Measurements from ENCODE around the gene PANX3.
A peak's percentile ranks its signal among the peaks of the same experiment; 100 is the strongest.

PANX3 gene

DNA sequence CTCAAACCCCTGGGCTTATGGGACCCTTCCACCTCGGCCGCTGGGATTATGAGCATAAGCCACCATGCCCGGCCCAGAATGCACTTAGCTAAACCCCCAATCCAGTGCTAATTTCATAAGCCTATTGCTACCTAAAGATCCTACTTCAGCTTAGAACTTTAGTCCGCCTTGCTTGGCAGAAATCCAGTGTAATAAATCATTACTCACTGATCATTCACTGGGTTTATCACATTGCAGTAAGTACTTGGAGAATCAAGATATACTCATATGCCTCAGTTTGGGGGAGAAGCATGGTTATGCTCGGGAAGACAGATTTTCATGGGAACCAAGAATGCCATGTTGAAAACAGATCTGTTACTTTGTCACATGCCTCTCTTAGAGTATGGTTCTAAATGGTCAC, 7.6 kb downstream of the PANX3 start:
- no peak for DNase-seq

DNA sequence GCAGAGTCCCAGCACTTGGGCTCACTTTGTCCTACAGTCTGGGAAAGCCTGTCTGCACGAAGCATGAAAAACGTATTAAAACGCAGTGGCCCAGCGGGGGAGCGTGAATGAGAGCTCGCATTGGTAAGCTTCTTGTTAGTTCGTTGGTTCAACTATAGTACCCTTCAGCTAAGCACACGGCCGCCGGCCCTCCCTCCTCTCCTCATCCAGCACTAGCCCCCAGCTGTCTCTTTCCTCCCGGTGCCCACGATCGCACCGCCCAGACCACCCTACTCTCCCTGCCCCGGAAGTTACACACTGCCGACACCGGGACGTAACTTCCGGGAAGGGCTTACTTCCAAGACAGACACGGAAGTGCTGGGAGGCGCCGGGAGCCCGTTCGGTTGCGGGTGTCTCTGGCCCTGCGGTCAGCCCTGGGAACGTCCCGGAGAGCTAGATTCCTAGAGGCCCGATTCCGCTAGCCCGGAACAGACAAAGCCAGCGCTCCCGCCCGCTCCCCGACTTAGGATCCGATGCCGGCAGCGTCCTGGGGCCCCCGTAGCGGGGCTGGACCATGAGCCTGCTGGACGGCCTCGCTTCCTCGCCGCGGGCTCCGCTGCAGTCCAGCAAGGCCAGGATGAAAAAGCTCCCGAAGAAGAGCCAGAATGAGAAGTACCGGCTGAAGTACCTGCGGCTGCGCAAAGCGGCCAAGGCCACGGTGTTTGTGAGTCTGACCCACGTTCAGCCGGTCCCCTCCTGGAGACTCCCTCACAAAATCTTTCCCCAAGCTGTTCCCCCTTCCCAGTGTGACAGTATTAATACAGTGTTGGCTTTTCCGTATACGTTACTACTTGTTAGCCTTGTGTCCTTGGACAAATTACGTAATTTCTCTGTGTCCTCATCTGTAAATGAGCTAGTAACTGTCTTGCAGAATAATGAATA, 11.6 kb downstream of the PANX3 start, which contains the start of gene TBRG1:
TBRG1 (plus strand) TSS at position 334 of the 921 bp plus-strand sequence; CDS start at position 554, 220 bp downstream.
- peak; percentile 73 to 82 for DNase-seq

DNA sequence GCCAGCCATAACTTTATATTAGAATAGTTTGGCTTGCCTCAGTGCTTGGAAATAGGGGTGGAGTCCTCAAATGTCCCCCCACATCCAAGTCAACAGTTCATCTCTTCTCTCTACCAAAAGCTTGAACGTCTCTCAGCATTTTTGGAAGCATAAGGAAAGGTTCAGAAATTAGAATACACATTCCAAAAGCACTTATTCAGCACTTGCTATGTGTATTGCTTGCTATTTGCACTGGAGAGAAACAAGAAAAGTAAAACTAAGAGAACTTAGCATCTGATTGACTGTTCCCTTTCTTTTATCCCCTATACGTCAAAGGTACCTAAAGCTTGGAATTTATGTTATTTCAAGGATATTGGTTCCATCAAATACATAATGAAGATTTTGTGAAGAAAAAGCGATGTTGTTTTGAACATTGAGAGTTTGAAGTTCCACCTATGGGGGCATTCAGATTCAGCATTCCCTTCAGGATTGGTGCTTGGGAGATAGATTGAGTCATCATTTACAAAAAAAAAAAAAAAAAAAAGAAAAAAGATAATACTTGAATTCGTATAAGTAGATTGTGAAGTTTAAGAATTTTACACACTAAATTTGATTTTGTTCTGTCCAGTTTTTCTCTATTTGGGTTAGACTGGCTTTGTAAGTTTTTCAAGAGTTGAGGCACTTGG, 12.8 kb downstream of the PANX3 start:
- DNase-seq = no peak

DNA sequence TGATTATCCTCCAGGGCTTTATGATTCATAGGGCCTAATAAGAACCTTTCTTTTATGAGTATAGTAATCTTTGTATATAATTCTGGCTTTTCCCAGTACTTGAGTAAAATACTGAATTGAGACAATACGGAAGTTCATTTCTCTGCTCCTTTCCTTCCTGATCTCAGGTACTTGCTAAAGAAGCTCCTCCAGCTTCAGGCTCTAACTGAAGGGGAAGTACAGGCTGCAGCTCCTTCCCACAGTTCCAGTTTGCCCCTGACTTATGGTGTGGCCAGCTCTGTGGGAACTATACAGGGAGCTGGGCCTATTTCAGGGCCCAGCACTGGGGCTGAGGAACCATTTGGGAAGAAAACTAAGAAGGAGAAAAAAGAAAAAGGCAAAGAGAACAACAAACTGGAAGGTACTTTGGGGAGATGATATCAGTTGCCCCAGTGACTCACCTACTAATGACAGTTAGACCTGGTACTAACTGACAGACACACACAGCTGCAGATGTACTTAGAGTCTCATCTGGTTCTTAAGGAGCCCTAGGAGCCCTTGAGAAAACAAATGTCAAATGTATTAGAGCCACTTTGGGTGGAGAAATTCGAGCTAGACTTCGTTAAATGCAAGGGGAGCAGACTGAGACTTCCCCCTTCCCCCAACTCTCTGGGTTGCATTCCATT, 14.4 kb downstream of the PANX3 start:
- no peak for DNase-seq

DNA sequence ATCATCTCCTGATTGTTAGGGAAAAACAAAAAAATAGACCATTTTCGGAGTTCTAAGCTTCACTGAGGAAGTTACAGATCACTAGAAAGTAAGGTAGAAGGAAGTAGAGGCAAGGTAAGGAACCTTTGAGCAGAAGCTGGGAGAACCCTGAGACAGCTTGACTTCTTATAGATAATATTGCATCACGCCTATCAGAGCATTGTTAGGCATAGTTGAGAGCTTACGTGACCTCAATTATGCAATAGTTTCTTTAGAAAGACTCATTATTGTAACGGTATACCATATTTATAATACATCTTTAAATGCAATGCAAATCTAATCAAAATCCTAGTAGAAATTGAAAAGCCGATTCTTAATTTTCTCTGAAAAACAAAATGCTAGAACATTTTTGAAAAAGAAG, 16.3 kb downstream of the PANX3 start:
- DNase-seq = no peak

DNA sequence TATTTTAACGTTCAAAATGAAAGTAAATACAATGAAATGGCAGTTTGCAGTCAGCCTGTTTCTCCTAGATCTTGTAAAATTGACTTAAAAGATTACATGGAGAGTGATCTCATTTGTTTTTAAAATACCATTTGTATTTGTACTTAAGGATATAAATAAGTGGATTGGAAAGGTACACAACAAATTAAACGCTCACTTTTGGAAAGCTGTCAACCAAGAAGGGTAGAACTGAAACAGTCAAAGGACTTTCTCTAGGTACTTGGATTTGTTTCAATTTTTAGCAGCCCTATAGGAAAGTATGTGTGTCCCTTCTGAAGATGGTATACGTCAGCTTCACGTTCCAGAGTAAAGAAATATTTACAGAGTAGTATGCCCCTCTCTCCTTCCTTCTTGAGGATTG, 18.7 kb downstream of the PANX3 start:
- DNase-seq = no peak

DNA sequence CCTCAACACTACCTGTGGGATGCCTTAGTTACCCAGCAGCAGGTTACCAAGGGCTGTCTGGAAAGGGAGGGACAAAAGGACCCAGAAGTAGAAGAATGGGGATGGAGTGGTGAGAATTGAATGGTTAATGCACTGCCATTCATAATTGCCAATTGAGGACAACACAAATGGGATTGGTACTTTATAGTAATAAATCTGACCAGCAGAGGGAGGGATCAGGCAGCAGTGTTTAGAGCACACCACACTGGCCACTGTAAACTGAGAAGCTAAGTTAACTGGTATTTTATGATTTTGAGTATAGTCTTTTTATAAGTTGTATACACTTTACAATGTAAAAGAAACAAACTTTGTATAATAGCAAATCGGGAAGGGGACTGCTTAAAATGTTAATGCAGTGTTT, 22.1 kb downstream of the PANX3 start:
- no peak for DNase-seq

DNA sequence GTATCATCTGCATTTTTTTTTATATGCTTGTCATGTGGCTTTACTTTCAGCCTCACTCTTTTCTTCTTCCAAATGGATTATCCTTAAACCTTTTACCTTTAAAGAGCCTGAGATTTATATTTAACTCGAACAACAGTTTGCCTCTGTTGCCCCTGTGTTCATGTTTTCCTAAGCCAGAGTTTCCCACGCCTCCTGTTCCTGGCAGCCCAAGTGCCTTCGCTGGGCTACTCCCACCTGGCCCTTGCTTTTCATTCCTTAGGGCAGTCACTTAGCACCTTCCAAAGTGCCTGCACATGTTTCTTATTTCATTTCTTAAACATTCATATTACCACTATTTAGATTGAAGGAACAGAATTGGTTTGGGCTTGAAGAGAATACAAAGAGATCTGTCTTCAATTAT, 24.7 kb downstream of the PANX3 start:
- DNase-seq = no peak

DNA sequence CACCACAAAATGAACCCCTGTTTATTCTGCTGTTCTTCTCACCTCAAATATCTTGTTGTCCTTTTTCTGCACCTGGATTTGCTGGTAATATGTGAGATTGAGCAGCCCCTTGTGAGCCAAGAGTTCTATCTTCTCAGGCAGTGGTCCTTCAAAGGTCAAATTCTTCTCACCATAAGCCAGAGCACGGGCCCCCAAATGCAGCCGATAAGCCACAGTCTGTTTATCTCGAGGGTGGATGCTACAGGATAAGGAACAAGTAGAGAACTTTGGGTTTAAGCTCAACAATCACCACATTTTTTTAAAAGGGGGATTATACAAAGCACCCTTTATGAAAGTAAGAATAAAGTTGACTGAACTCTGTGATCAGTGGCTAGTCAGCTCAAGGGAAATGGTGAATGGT, 27.3 kb downstream of the PANX3 start:
- no peak for DNase-seq

DNA sequence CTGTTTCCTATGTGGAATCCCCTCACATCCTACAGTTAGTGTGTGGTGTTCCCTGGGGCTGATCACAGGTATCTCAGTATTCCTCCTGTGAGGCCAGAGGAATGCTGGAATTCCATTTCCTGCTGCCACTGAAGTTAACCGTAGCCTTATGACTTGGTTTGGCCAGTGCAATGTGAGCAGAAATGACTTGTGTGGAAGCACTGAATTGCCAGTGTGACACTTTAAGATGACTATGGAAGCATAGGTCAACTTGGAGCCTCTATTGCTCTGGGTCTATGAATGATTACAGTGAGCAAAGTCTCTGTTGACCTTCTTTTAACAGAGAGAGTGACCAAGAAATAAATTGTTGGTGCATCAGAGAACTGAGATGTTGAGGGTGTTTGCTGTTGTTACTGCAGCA, 28.0 kb downstream of the PANX3 start:
- DNase-seq = no peak

DNA sequence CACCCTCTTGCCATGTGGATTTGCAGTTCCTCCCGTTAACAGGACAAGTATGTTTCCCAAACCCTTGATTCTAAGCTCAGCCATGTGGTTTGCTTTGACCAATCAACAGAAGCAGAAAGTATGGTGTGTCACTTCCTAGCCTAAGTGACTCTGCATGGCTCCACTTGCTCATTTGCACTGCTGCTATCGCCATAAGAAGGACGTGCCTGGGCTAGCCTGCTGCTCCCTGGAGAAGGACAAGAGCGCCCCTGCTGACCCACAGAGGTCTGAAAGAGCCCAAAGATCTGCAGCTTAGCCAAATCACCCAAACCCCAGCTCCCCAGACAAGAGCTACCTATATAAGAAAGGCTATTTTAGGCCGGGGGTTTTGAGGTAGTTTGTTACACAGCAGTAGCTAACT, 29.4 kb downstream of the PANX3 start:
- no peak for DNase-seq

DNA sequence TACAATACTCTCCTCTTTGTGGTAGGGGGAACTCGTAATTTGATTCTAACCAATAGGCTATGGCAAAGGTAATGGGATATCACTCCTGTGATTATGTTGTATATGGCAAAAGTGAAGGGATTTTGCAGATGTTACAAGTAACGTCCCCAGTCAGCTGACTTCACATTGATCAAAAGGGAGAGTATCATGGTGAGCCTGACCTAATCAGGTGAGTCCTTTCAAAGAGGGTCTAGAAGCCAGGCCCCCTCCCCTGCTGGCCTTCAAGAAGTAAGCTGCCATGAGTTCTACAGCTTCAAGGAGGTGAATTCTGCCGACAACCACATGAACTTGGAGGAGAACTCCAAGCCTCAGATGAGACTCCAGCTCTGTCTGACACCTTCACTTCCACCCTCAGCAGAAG, 31.4 kb downstream of the PANX3 start:
- no peak for DNase-seq

DNA sequence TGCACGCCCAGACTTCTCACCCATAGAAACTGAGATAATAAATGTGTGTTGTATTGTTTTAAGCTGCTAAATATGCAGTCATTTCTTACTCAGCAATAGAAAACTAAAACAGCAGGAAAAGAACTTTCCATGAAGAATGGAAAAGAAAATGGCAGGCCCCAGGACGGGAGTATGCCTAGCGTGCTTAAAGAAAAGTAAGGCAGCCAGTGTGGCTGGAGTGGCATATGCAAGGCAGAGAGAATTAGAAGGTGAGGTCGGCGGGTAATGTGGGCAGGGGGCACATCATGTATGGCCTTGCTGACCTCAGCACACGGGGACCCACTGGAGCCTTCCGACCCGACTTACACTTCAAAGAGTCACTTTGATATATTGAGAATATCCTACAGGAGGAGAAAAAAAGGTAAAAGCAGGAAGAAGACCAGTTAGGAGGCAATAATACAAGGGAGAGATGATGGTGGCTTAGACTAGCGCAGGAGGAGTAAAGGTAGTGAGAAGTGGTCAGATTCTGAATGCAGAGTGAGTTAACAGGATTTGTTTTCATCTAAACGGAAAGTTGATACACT, 31.9 kb downstream of the PANX3 start:
- no peak for DNase-seq

DNA sequence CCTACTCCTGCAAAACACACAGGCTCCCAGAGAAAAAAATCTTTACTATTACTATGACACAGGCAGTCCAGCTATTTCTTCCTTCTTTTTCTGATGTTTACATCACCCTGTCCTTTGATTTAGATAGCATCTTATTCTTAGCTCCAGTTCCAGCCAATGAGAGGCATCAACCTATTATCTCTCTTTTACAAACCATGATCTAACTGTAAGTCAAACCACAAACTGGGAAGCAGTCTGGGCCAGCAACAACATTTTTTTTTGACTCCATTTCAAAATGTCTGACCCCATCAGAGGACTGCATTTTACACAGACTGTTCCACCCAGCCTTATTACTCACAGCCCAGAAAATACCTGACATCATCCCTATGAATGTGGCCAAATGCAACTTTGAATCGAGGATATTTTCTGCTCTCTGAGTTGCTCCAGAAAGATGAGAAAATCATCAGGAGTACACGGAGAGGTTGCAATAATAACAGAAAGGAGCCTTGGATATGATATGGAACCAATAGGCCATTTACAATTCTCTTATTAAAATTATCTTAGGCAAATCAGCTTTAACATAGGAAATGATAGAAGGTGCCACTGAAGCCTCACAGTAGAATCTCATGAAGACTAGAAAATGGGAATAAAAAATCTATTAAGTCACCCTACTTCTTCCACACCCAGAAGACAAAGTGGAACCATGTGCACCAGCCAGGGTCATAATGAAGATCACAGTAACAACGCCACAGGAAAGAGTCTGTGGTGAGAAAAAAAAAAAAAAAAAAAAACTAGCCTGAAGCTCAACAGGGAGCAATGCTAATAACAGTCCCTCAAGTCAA, 32.6 kb downstream of the PANX3 start:
- no peak for DNase-seq

DNA sequence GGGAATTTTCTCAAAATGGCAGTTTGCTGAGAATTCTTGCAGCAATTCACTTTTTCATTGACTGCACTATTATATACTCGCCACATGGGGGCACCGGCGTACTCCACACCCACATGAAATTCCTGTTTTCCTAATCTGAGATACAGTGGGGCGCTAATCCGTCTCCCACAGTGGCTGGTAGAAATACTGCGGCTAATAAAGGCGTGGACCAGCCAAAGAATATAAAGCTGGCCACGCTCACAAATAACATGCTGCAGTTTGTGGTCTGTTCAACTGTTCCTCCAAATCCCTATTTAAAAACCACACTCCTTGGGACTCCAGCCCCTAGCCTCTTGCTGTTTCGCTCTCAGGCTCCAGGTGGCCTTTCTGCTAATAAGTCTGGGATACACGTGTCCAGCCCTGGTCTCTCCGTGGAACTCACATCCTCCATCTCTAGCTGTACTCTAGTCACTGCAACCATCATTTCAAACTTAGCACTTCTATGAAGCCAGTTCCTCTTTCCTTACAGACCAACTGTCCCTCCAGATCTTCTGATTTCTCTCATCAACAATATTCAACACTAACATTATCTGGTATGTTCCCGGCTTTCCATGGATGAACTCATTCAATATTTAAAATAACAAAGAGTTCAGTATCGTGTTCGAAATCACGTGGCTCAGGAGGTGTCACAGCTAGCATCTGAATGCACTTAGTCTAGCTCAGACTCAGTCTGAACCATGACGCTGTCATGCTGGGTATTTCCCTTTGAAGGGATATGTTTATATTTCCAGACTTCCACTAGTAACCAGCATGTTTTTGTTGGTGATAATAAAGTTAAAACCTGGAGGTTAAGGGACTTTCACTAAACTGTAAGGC, 33.4 kb downstream of the PANX3 start:
- peak in 1 of 2 experiments; percentile 48 for DNase-seq

DNA sequence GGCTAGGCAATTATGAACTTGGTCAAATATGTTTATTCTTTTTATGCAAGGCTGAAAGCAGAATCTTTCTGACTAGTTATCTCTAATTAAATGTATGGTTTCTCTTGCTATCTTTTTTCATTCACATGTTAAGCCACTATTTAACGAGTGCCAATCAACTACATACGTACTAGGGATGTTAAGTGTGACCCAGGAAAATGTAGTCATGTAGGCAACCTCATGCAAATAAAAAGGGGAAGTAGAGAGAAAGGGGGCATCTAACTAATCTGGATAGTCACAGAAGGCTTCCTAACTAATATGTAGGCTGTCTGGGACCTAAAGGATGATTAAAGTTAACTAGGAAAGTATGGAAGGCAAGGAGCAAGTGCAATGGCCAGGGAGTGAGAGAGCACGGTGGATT, 34.9 kb downstream of the PANX3 start:
- no peak for DNase-seq

DNA sequence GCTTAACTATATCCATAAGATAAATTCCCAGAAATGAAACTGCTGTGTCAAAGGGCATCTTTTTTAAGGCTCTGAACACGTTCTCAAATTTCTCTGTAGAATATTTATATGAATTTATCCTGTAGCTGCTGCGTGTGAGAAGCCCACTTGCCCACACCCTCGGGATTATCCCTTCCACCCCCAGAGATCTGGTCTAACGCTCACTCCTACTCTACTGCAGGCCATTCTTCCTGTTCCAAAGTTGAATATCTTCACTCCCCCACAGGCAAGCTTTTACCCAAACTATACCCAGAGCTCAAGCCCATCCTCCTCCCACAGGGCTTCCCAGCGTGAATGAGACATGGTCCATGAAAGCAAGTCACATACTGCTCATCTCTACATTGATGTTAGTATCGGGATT, 37.4 kb downstream of the PANX3 start:
- DNase-seq = no peak

DNA sequence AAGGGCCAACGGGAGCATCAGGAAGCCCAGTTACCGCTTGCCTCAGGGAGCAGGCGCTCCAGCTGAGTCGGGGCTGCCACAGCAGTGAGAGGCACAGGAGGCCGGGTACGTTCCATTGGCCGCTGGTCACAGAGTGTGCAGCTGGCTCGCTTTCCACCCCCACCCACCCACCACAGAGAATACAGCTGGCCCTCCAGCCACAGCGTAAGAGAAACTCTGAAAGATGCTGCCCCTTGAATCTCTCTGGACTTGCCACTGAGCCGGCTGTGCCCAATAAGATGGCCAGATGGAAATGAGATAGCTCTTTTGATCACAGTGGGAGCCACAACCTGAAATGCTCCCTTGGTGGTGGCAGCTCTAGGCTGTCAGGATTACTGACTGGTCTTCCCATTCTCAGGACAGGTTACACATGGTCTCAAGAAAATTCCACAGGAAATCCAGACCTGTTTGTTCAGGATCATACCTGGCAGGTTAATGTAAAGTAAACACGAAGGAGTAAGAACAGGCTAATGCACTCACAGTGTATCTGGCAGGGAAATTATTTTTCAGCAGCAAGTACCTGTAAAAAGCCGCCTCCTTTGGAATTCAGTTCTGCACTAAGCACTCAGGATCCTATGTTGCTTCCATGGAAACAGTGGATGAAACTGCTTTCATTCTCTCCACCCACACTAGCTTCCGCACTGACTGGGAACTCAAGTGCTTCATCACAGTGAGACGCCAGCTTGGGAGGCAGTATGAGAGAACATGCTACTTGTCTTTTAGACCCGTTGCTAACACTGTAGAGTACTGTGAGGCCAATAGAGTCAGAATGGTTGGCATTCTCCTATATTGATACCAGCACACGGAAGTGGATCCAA, 45.8 kb downstream of the PANX3 start:
- DNase-seq = no peak

DNA sequence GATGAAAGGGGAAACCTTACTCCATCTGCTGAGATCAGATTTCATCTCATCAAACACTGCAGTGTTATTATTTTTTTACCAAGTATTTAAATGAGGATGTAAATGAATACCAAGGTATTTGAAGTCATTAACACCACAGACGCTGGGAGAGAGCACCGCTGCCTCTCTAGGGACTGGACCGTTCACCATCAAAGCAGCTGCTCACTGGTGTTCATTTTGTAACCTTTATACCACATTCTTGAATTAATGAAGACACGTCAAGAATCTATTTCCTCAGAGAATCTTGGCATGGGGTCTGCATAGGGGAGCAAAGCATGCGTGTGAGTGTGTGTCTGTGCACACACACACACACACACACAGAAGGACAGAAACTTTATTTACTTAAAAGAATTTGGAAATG, 46.7 kb downstream of the PANX3 start:
- no peak for DNase-seq

DNA sequence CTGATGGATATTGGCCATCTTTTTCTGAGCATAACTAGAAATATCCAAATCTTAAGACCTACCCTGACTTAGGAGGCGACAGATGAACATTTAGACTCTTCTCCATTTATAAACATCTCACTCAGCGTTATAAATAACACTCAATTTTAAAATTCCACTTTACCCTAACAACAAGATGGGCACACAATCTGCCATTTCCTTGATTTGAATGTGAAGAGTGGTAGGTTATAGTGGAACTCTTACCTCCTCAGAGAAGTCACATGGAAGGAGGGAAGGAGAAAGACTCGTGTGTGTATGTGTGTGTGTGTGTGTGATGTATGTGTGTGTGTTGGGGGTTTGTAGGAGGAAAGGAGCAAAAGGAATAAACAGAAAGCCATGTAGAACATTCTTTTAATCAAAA, 47.3 kb downstream of the PANX3 start:
- no peak for DNase-seq

DNA sequence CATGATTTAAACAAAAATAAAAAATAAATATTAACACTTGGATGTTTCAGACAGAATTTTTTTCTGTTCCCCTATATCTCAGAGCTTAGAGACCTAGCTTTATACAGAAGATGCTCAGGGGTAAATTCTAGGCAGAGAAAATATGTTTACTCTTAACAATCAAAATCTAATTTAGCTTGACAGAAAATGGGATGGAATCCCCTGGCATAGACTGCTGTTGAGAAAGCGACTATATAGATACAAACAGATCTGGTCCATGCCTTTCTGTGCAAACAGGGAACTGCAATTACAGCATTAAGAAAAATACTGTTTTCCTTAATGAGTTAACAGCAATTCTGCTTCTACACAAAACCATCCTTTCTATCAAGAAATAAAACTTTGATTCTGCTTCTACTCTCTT, 47.8 kb downstream of the PANX3 start:
- no peak for DNase-seq

Measured in cerebellar nuclear complex (tissue), 1 donor.